C4-2B (cell line): ENCODE data around the gene MYRFL.
"Not testable (repeated sequence)": the region's sequence is repeated elsewhere in the genome, so short reads cannot be mapped to it uniquely, and the experiment has no call there.

Source experiments
- H3K27ac ChIP-seq: fragments of 450-650 bp; 2 replicates; pipeline ENCODE4 v1.5.1; 2017
- ZFX ChIP-seq: fragments of 450-650 bp; IDR thresholded peaks from 2 replicates; pipeline ENCODE4 v1.6.1; 2017
- TF ChIP-seq, protein P1 (sequence below): fragments of 450-650 bp; conservative IDR thresholded peaks from 2 replicates; pipeline ENCODE4 v1.5.1; 2017; ENCODE audit warnings: mild to moderate bottlenecking

The MYRFL gene

DNA sequence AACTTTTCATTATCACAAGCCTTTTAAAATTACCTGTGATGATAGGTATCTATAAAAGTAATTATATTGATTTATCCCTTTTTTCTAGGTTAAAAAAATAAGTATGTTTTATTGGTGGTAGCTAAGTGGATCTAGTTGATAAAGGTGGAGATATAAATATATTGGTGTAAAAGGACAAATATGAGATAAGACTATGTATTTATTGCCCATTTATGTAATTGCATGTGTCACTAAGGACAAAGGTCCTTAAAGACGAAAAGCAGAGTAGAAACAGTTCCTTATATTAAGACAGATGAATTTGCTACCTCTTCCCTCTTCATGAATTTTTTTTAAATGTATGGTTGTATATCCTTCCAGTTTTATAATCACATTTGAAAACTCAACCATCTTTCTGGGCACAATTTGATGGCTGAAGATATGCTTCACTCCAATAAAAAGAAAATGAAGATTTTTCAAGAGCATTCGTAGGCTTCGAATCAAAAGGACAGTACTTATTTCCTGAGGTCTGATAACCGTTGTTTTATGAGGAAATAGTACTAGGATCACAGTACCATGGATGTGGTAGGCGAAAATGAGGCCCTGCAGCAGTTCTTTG, at the start of gene MYRFL:
Gene MYRFL, plus strand, starts transcription at position 262 of the 595 bp plus-strand sequence. Its CDS starts 291 bp downstream, at position 553.
- no peak for TF ChIP-seq ZFX
- TF ChIP-seq, protein P1, sequence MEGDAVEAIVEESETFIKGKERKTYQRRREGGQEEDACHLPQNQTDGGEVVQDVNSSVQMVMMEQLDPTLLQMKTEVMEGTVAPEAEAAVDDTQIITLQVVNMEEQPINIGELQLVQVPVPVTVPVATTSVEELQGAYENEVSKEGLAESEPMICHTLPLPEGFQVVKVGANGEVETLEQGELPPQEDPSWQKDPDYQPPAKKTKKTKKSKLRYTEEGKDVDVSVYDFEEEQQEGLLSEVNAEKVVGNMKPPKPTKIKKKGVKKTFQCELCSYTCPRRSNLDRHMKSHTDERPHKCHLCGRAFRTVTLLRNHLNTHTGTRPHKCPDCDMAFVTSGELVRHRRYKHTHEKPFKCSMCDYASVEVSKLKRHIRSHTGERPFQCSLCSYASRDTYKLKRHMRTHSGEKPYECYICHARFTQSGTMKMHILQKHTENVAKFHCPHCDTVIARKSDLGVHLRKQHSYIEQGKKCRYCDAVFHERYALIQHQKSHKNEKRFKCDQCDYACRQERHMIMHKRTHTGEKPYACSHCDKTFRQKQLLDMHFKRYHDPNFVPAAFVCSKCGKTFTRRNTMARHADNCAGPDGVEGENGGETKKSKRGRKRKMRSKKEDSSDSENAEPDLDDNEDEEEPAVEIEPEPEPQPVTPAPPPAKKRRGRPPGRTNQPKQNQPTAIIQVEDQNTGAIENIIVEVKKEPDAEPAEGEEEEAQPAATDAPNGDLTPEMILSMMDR: no peak
- H3K27ac ChIP-seq: no peak within 1 kb of the TSS

DNA sequence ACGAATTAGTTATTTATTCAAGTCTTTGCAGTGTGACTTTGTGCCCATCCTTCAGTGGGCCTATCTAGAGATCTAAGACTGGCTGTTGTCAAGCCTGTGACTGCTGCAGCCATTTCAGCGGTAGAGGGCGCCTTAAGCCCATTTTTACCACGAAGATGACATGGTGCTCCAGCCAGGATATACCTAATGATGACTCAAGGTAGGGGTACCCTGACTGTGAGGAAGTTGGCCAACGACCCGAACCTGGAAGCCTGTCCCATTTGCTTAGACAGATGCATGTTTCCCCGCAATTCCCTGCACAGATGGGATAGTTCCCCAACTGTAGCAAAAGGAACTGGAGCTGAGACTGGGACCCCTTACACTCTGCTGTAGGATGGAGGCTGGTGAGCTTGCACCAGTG, 45.1 kb upstream of the MYRFL start:
- no peak overlapping the region for H3K27ac ChIP-seq
- TF ChIP-seq ZFX: no peak
- TF ChIP-seq, protein P1: peak; percentile 80

DNA sequence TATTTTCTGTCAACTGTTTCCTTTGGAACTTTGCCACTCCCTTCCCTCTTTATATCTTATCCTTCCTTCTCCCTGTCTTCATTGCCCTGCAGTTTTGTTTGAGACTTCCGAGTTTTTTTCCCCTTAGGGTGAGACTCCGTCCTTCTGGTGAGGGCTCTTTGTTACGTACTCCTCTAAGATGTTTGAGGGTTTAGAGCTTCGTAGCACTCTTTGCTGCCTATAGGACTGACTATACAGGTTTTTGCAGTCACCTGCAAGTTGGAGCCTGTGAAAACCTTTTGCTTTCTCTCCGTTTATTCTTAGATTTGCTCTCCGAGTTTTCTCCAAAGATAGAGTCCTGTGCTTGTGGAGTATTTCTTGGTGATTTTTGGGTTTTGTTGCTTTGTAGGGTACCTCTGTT, 41.7 kb upstream of the MYRFL start:
- TF ChIP-seq, protein P1: no peak
- TF ChIP-seq ZFX: no peak
- no peak overlapping the region for H3K27ac ChIP-seq

DNA sequence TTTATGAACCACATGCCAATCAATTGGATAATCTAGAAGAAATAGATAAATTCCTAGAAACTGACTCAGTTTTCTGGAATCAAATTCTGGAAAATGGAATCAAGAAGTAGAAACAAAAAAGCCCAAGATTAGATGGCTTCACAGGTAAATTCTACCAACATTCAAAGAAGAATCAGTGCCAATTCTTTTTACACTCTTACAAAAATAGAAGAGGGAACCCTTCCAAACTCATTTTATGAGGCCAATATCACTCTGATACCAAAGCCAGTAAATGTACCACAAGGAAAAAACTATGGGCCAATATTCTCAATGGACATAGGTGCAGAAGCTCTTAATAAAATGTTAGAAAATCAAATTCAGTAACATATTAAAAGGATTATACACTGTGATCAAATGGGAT, 35.7 kb upstream of the MYRFL start:
- no peak overlapping the region for H3K27ac ChIP-seq
- TF ChIP-seq, protein P1: no peak
- TF ChIP-seq ZFX: no peak

DNA sequence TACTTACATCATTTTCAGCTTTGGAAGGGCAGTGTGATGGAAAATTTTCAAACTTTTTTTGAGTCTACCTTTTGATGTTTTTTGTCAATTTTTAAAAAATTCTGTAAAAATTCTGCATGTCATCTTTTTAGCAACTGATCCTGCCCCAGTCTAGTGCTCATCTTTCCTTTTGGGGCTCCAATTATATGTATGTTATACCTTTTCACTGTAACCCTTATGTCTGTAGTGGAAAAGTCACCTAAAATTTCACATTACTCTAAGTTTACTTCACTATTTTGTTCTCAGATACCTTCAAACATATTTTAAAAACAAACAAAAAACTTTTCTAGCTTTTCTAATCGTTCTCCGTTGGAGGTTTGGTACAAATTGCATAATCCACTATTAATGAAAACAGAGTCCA, 32.5 kb upstream of the MYRFL start:
- TF ChIP-seq, protein P1: no peak
- TF ChIP-seq ZFX: no peak
- H3K27ac ChIP-seq: no peak overlapping the region

DNA sequence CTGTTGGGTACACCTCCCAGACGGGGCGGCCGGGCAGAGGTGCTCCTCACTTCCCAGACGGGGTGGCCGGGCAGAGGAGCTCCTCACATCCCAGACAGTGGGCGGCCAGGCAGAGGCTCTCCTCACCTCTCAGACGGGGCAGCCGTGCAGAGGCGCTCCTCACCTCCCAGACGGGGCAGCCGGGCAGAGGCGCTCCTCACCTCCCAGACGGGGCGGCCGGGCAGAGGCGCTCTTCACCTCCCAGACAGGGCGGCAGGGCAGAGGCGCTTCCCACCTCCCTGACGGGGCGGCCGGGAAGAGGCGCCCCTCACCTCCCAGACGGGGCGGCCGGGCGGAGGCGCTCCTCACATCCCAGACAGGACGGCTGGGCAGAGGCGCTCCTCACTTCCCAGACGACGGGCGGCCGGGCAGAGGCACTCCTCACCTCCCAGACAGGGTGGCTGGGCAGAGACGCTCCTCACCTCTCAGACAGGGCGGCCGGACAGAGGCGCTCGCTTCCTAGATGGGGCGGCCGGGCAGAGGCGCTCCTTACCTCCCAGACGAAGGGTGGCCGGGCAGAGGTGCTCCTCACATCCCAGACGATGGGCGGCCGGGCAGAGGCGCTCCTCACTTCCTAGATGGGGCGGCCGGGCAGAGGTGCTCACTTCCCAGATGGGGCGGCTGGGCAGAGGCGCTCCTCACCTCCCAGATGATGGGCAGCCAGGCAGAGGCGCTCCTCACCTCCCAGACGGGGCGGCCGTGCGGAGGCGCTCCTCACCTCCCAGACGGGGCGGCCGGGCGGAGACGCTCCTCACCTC, 17.7 kb upstream of the MYRFL start:
- H3K27ac ChIP-seq: not testable (repeated sequence)

DNA sequence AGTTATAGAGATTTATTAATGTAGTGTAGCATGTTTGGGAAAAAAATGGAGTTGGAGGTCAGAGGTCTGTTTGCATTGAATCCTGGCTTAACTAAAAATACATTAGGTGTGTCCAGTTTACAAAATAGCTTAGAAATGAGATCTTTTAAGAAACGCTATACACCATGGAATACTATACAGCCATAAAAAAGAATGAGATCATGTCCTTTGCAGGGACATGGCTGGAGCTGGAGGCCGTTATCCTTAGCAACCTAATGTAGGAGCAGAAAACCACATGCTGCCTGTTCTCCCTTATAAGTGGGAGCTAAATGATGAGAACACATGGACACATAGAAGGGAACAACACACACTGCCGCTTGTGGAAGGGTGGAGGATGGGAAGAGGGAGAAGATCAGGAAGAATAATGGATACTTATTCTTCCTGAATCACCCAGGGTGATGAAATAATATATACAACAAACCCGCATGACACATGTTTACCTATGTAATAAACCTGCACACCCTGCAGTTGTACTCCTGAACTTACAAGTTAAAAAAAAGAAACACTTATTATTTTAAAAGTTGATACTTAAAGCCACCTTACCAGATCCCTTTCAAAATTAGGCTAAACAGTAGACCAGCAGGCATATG, 14.0 kb upstream of the MYRFL start:
- no peak overlapping the region for H3K27ac ChIP-seq
- TF ChIP-seq, protein P1: no peak
- no peak for TF ChIP-seq ZFX
